IMR-90 (cell line): ENCODE data around the gene TDRD5. TPM values are rescaled to one million over a fixed set of nuclear protein-coding genes. Genes with fewer than 3 reads are reported as not detected.
A peak's percentile ranks its signal among the peaks of the same experiment; 100 is the strongest.

ENCODE experiments used
- ATAC-seq: fragments of 200-7000 bp; cut with Tn5 transposase; 2 replicates; pipeline ENCODE4 v1.9.1; 2020; ENCODE audit warnings: low read depth, mild to moderate bottlenecking, moderate library complexity
- BruUV-seq: library from RNA; stranded (reverse); fragments of 400-500 nt; replicated peaks from 2 replicates; lab custom pipeline; 2021; lab: Mats Ljungman, UMichigan
- CTCF ChIA-PET: fragments of 300-600 bp; formaldehyde crosslinking; extraction: SDS; loops from one replicate; lab custom pipeline; 2021; ENCODE audit warnings: antibody characterized with exemption; lab: Yijun Ruan, JAX
- POLR2A ChIA-PET: fragments of 300-600 bp; sonication (Branson Sonifier 250); formaldehyde crosslinking; loops from one replicate; lab custom pipeline; 2022; ENCODE audit warnings: antibody characterized with exemption; ENCODE audit not compliant: unreplicated experiment; lab: Charles Lee
- DNase-seq: peaks from one replicate; pipeline ENCODE4 v3.0.0; 2013
- H2AFZ ChIP-seq: replicated peaks from 2 replicates; pipeline ENCODE3; 2013; ENCODE audit warnings: low read length, mild to moderate bottlenecking; ENCODE audit not compliant: poor library complexity
- H2AK5ac ChIP-seq: 2 replicates; pipeline ENCODE4 v1.6.1; 2013; ENCODE audit warnings: low read depth, low read length, inconsistent platforms
- H2AK9ac ChIP-seq: replicated peaks from 2 replicates; pipeline ENCODE3; 2013; ENCODE audit warnings: mild to moderate bottlenecking, low read depth, low read length, moderate library complexity; ENCODE audit not compliant: poor library complexity
- H2BK120ac ChIP-seq: 2 replicates; pipeline ENCODE4 v1.6.1; 2013; ENCODE audit warnings: low read depth, low read length, inconsistent platforms
- H2BK15ac ChIP-seq: 3 replicates; pipeline ENCODE4 v1.6.1; 2013; ENCODE audit warnings: low read depth, low read length, inconsistent platforms
- H2BK20ac ChIP-seq: 2 replicates; pipeline ENCODE4 v1.6.1; 2013; ENCODE audit warnings: low read depth, mild to moderate bottlenecking, inconsistent platforms, low read length, moderate library complexity
- H2BK5ac ChIP-seq: 2 replicates; pipeline ENCODE4 v1.6.1; 2013; ENCODE audit warnings: mild to moderate bottlenecking, low read depth, low read length, inconsistent platforms; ENCODE audit not compliant: poor library complexity, severe bottlenecking
- H3K14ac ChIP-seq: replicated peaks from 2 replicates; pipeline ENCODE4 v1.6.1; 2013; ENCODE audit warnings: low read depth, low read length, inconsistent platforms
- H3K18ac ChIP-seq: 2 replicates; pipeline ENCODE4 v1.6.1; 2013; ENCODE audit warnings: low read depth, low read length, control low read depth
- H3K23ac ChIP-seq: 2 replicates; pipeline ENCODE4 v1.6.1; 2013; ENCODE audit warnings: low read depth, low read length, inconsistent platforms
- H3K27ac ChIP-seq: 2 replicates; pipeline ENCODE4 v1.5.1; 2013; ENCODE audit warnings: mild to moderate bottlenecking, control low read depth, low read length; ENCODE audit not compliant: insufficient read depth
- H3K27me3 ChIP-seq: 2 replicates; pipeline ENCODE4 v1.6.1; 2013; ENCODE audit warnings: low read length; ENCODE audit not compliant: control insufficient read depth, insufficient read depth
- H3K36me3 ChIP-seq: 2 replicates; pipeline ENCODE4 v1.6.1; 2013; ENCODE audit warnings: low read length, mixed read lengths; ENCODE audit not compliant: control insufficient read depth, insufficient read depth
- H3K4ac ChIP-seq: 2 replicates; pipeline ENCODE4 v1.6.1; 2013; ENCODE audit warnings: low read depth, low read length, inconsistent platforms
- H3K4me1 ChIP-seq: 2 replicates; pipeline ENCODE4 v1.6.1; 2013; ENCODE audit warnings: low read length, mixed read lengths; ENCODE audit not compliant: control insufficient read depth, insufficient read depth
- H3K4me2 ChIP-seq: 2 replicates; pipeline ENCODE4 v1.6.1; 2013; ENCODE audit warnings: low read depth, mild to moderate bottlenecking, control low read depth, low read length, moderate library complexity
- H3K4me3 ChIP-seq: 2 replicates; pipeline ENCODE4 v1.5.1; 2013; ENCODE audit warnings: low read depth, mild to moderate bottlenecking, control low read depth, low read length, moderate library complexity; ENCODE audit not compliant: insufficient read depth
- H3K56ac ChIP-seq: 2 replicates; pipeline ENCODE4 v1.6.1; 2013; ENCODE audit warnings: low read length, inconsistent platforms; ENCODE audit not compliant: insufficient read depth; ENCODE audit errors: extremely low read depth
- H3K79me1 ChIP-seq, 2 experiments: 2 replicates each; pipeline ENCODE4 v1.6.1; 2013; ENCODE audit warnings: low read length in 2 of 2, inconsistent platforms in 1 of 2, low read depth in 1 of 2
- H3K9ac ChIP-seq: 2 replicates; pipeline ENCODE4 v1.6.1; 2013; ENCODE audit warnings: low read depth, low read length, control low read depth
- H3K9me1 ChIP-seq: 2 replicates; pipeline ENCODE4 v1.6.1; 2013; ENCODE audit warnings: low read length, inconsistent platforms; ENCODE audit not compliant: insufficient read depth
- H3K9me3 ChIP-seq: 2 replicates; pipeline ENCODE4 v1.6.1; 2013; ENCODE audit warnings: low read length; ENCODE audit not compliant: control insufficient read depth, insufficient read depth
- H4K20me1 ChIP-seq: 2 replicates; pipeline ENCODE4 v1.6.1; 2013; ENCODE audit warnings: low read length, inconsistent platforms; ENCODE audit not compliant: insufficient read depth
- H4K5ac ChIP-seq: 2 replicates; pipeline ENCODE4 v1.6.1; 2013; ENCODE audit warnings: mild to moderate bottlenecking, low read depth, low read length, control low read depth
- H4K8ac ChIP-seq, 2 experiments: 2 replicates each; pipeline ENCODE4 v1.6.1; 2013; ENCODE audit warnings: low read depth in 2 of 2, low read length in 2 of 2, control low read depth in 1 of 2, inconsistent platforms in 1 of 2
- H4K91ac ChIP-seq: 2 replicates; pipeline ENCODE4 v1.6.1; 2013; ENCODE audit warnings: low read depth, low read length, inconsistent platforms; ENCODE audit not compliant: insufficient read depth
- CHD1 ChIP-seq: IDR thresholded peaks from 2 replicates; pipeline ENCODE4 v1.6.1; 2012; ENCODE audit warnings: low read depth, low read length, improper control_type of control experiment
- RAD21 ChIP-seq: IDR thresholded peaks from 2 replicates; pipeline ENCODE4 v1.6.1; 2012; ENCODE audit warnings: low read length, improper control_type of control experiment
- RCOR1 ChIP-seq: IDR thresholded peaks from 2 replicates; pipeline ENCODE4 v1.6.1; 2012; ENCODE audit warnings: mild to moderate bottlenecking, low read length, improper control_type of control experiment; ENCODE audit not compliant: insufficient replicate concordance
- RFX5 ChIP-seq: IDR thresholded peaks from 2 replicates; pipeline ENCODE4 v1.8.0; 2012; ENCODE audit warnings: low read depth, mild to moderate bottlenecking, low read length, moderate library complexity
- SMC3 ChIP-seq: fragments of 150-350 bp; IDR thresholded peaks from 2 replicates; pipeline ENCODE4 v1.6.1; 2016; ENCODE audit warnings: low read depth, mild to moderate bottlenecking, antibody characterized with exemption, low read length, moderate library complexity
- WGBS, 2 experiments: methylation state at CpG; one replicate each; pipeline versions ENCODE4 v1.1.5 to v1.1.7; 2013; ENCODE audit warnings: missing lambda C conversion rate in 2 of 2; ENCODE audit not compliant: insufficient read length in 1 of 2; ENCODE audit errors: extremely low coverage in 2 of 2; 5-methylcytosine and 5-hydroxymethylcytosine counted together
- dilution Hi-C: fragments of 300-500 bp; cut with HindIII; formaldehyde crosslinking; loops from one replicate; pipeline ENCODE4 v1.14.3; 2018; ENCODE audit warnings: low sequenced_read_pairs; ENCODE audit not compliant: unreplicated experiment
- in situ Hi-C: fragments of 300-500 bp; cut with MboI; formaldehyde crosslinking; loops from 3 replicates; pipeline ENCODE4 v1.14.3; 2019; ENCODE audit warnings: low sequenced_read_pairs, inconsistent platforms, mixed read lengths
- intact Hi-C: fragments of 100-400 bp; cut with micrococcal nuclease; formaldehyde crosslinking; loops from 2 replicates; pipeline ENCODE4 v1.10.0; 2022
- polyA plus RNA-seq, 3 experiments: library from polyadenylated mRNA; depleted of rRNA; stranded (reverse); fragments of >200 nt; gene quantifications; 2 replicates each; pipeline ENCODE4 v1.2.3, GENCODE V29; 2012; ENCODE audit warnings: low replicate concordance in 1 of 3
- total RNA-seq: library from RNA; depleted of rRNA; stranded (reverse); fragments of >200 nt; gene quantifications from 2 replicates; pipeline ENCODE4 v1.2.3, GENCODE V29; 2012
- TF ChIP-seq, protein P1 (sequence below): conservative IDR thresholded peaks from 2 replicates; pipeline ENCODE4 v1.5.1; 2012; ENCODE audit warnings: mild to moderate bottlenecking, low read depth, low read length, improper control_type of control experiment

The TDRD5 gene
- total and polyA plus RNA-seq, 2 of the 4 experiments (the other 2 are of a cell fraction) = not detected

DNA sequence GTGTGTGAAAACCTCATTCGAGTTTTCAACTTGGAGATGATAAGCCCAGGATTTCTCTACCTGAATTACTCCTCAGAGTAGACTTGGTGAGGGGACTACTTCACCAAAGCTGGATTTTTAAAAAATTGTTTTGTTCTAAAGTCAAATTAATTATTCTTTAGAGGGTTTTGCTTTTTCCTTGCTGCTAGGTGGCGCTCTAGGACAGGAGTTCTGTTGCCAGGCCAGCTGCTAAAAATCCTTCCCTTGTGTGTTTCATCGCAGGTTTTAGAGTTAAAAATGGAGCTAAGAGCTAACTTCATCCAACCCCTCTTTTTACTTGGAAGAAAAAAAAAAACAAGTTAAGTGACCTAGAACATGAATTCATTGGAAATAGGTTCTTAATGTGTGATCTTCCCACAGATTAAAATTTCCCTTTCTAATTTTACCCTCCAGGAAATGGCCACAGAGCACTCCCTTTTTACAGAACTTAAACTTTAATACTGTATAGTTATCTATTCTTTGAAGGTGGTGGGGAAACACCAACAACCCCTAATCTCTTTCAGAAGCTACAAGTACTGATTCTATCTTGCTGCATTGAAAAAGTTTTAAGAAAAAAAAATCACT lies 114.8 kb downstream of the TDRD5 start:
- H3K4ac ChIP-seq = no peak overlapping the region
- in situ Hi-C loops (loop anchor here (5.0 to 25.0 kb wide), 2 partner anchors 106 to 456 kb away; partner anchors contain the start of gene QSOX1), intact Hi-C loops (loop anchor here (1.0 to 10.0 kb wide), 5 partner anchors 64 to 448 kb away; partner anchors contain the start of gene QSOX1), dilution Hi-C loops (no loop called here)
- H3K9me3 ChIP-seq = no peaks in the 10 kb centered on the region
- H3K23ac ChIP-seq = no peak overlapping the region
- no peak overlapping the region for H3K27ac ChIP-seq
- no peak overlapping the region for H4K5ac ChIP-seq
- no peaks in the 10 kb centered on the region for H3K36me3 ChIP-seq
- POLR2A ChIA-PET = interaction anchor here (0.6 to 1.0 kb wide), 2 partner anchors 103 to 106 kb away, joined by 3 to 4 read pairs; no protein-coding TSS in a partner anchor
- H3K14ac ChIP-seq = no peak overlapping the region
- WGBS, 2 experiments = no CpG with 5 or more reads among the region's 3 CpGs
- H2BK5ac ChIP-seq = no peak overlapping the region
- H2AK9ac ChIP-seq = no peak overlapping the region
- peak; percentile 62 for ATAC-seq
- H3K27me3 ChIP-seq = peaks cover 20% of the 10 kb centered on the region
- H2BK20ac ChIP-seq = no peak overlapping the region
- H3K9me1 ChIP-seq = no peaks in the 10 kb centered on the region
- H4K91ac ChIP-seq = no peak overlapping the region
- H2BK15ac ChIP-seq = no peak overlapping the region
- H2AK5ac ChIP-seq = no peak overlapping the region
- no peaks in the 10 kb centered on the region for H3K79me1 ChIP-seq
- no TSS peak for BruUV-seq
- no peak overlapping the region for H3K56ac ChIP-seq
- peak; percentile 67 for DNase-seq
- H3K4me3 ChIP-seq = no peak overlapping the region
- TF ChIP-seq RFX5 (no peak), RAD21 (peak; percentile 92), RCOR1 (no peak), SMC3 (peak; percentile 85), CHD1 (no peak)
- TF ChIP-seq, protein P1, sequence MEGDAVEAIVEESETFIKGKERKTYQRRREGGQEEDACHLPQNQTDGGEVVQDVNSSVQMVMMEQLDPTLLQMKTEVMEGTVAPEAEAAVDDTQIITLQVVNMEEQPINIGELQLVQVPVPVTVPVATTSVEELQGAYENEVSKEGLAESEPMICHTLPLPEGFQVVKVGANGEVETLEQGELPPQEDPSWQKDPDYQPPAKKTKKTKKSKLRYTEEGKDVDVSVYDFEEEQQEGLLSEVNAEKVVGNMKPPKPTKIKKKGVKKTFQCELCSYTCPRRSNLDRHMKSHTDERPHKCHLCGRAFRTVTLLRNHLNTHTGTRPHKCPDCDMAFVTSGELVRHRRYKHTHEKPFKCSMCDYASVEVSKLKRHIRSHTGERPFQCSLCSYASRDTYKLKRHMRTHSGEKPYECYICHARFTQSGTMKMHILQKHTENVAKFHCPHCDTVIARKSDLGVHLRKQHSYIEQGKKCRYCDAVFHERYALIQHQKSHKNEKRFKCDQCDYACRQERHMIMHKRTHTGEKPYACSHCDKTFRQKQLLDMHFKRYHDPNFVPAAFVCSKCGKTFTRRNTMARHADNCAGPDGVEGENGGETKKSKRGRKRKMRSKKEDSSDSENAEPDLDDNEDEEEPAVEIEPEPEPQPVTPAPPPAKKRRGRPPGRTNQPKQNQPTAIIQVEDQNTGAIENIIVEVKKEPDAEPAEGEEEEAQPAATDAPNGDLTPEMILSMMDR = peak; percentile 91
- H3K4me2 ChIP-seq = no peak overlapping the region
- H3K18ac ChIP-seq = no peak overlapping the region
- no peak overlapping the region for H3K9ac ChIP-seq
- no peak overlapping the region for H2AFZ ChIP-seq
- no peaks in the 10 kb centered on the region for H3K4me1 ChIP-seq
- H4K20me1 ChIP-seq = no peaks in the 10 kb centered on the region
- CTCF ChIA-PET = interaction anchor here (0.6 to 5.2 kb wide), 23 partner anchors 8 to 735 kb away, joined by 3 to 131 read pairs (median 5); no protein-coding TSS in a partner anchor
- no peak overlapping the region for H2BK120ac ChIP-seq
- no peak overlapping the region for H4K8ac ChIP-seq
